Raji (cell line): ENCODE measurements around the gene YRDC.

ENCODE experiments used
- POLR2A ChIP-seq: IDR thresholded peaks from 2 replicates; pipeline ENCODE4 v1.6.1; 2011; ENCODE audit warnings: low read depth, low read length, control low read depth; ENCODE audit not compliant: insufficient read depth

YRDC gene

DNA sequence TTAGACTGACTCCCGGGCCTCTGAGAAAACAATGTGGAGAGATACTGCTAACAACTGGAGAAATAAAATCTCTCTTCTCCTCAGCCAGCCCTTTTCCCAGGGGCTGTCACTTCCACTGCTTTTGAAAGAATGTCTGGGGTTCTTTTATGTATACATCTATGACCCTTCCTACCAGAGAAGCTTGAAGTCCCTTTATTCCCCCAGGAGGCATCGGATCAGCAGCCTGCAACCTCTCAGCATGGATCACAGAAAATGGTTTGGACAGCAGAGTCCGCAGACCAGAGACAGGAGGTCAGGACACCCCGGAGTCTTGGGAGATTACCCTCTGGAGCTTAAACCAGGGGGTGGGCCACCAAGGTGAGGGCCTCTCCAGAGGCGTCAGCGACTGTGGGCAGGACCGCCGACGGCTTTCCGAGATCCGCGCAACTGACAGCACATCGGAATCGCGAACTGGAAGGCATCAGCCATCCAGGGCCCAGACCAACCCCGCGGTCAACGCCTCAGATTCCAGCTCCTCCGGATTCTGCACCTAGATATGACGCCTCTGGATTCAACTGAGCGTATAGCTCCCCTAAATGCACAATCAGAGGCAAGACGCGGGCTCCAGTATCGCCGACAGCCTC is 44.1 kb downstream of the YRDC start:
- TF ChIP-seq POLR2A: no peak

GRCh38 chr1:37762516-37762915 is 45.5 kb downstream of the YRDC start:
- no peak for TF ChIP-seq POLR2A

GRCh38 chr1:37761416-37762095 is 46.5 kb downstream of the YRDC start:
- TF ChIP-seq POLR2A: no peak

DNA sequence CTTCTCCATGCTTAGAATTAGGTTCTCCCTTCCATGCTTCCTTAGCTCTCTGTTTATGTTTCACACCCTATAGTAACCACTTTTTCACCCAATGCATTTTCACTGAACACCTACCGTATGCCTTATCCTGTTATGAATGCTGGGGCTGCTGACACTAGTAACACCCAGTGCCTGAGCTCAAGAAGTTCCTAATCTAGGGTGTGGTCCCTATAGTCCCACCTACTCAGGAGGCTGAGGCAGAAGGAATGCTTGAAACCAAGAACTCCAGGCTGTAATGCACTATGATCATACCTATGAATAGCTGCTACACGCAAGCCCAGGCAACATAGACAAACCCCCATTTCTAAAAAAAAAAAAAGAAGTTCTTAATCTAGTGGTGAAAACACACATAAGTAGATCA is 48.6 kb downstream of the YRDC start:
- TF ChIP-seq POLR2A: no peak

GRCh38 chr1:37755951-37756560 is 52.0 kb downstream of the YRDC start:
- TF ChIP-seq POLR2A: no peak

GRCh38 chr1:37755290-37755689 is 52.7 kb downstream of the YRDC start:
- no peak for TF ChIP-seq POLR2A

- TF ChIP-seq POLR2A: no peak
These were observed 54.3 kb downstream of the YRDC start for GRCh38 chr1:37753473-37754321.
